GM18511 (cell line): Measurements from ENCODE around the gene DLL4.

Experiments
- ATAC-seq: cut with Tn5 transposase; IDR thresholded peaks from one replicate; pipeline ENCODE4 v1.9.1; 2021; ENCODE audit warnings: mild to moderate bottlenecking, moderate library complexity; ENCODE audit not compliant: unreplicated experiment

The DLL4 gene

DNA sequence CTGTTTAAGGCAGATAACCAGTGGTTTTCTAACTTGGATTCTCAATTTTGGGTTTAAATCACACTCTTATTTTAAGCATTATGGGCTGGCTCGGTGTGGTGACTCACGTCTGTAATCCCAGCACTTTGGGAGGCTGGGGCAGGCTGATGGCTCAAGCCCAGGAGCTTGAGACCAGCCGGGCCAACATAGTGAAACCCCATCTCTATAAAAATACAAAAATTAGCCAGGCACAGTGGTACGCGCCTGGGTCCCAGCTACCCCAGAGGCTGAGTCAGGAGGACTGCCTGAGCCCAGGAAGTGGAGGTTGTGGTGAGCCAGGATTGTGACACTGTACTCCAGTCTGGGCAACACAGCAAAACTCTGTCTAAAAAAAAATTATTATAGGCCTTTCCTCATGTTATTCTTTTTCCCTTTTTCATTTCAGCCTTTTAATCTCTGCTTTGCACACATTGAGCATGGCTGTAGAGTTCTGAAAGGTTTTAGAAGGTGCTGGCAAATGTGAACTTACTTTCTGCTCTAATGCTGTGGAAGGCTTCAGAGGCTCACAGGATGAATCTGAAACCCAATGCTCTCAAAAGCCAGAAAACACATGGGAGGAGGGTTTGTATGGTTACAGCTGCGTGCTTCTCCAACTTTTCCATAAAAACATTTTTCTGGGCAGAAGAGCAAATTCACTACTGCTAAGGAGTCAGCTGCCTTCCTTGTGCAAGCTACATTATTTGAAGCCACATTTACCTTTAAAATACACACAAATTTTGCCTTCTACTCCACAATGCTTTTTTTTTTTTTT, 56.6 kb downstream of the DLL4 start:
- no peak for ATAC-seq

DNA sequence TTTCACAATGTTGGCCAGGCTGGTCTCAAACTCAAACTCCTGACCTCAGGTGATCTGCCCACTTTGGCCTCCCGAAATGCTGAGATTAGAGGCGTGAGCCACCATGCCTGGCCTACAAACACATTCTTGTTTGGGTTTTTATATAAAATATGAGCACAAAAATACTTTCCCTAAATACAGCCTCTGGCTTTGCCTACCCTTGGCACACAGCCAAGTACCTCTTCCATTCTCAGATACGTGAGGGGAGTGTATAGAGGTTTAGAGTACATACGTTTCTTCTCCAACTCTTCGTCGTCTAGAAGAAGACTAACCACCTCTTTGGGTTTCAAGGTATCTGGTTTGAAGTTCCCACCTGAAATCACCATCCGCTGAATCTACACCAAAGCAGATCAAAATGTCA, 57.7 kb downstream of the DLL4 start:
- ATAC-seq, result no peak

DNA sequence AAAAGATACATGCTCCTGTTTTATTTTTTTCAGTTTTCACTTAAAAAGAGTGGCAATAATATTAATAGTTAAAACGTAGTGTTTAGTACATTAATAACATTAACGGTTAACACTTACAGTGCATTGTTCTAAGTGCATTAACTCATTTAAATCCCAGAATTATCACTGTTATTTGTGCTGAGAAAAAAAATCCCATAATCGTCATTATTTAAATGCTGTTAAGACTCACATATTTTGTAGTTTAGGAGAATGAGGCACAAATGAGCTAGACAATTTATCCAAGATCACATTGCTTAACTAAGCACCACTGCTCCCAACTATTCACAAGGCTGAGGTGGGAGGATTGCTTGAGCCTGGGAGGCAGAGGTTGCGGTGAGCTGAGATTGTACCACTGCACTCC, 59.0 kb downstream of the DLL4 start:
- ATAC-seq, result no peak
